Activated CD8-positive, alpha-beta memory T cell treated with anti-CD3 and anti-CD28 coated beads, Interleukin-2, amount 50 U/mL, for 1 hour (primary cell): Measurements from ENCODE around the gene GRHPR.
"Not testable (repeated sequence)": the region's sequence is repeated elsewhere in the genome, so short reads cannot be mapped to it uniquely, and the experiment has no call there.

ENCODE experiments used
- DNase-seq: peaks from one replicate; pipeline ENCODE4 v3.0.0-alpha.2; 2020; ENCODE audit errors: extremely low read depth

Gene GRHPR

DNA sequence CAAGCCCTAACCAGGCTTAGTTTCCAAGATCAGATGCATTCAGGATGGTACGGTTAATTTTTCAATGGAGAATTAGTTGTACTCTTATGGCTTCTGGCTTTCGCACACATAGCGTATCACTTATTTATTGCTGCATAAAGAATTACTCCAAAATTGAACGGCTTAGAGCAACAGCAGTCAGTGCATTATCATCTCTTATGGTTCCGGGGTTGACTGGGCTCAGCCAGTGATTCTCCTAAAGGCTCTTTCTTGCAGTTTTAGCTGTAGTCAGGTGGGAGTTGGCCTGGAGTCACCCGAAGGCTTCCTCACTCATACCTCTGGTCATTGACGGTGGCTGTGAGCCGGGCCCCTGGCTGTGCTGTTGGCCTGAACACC is 595 bp upstream of the GRHPR start:
- no peak for DNase-seq

DNA sequence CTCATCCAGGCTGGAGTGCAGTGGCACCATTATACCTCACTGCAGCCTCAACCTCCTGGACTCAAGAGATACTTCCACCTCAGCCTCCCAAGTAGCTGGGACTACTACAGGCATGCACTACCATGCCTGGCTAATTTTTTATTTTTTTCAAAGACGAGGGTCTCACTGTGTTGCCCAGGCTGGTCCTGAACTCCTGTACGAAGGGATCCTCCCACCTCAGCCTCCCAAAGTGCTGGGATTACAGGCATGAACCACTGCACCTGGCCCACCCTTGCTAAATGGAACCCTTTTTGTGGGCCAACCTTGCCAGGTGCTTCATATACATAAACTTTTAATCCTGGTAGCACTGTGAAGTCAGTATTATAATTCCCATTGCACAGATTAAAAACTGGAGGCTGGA is 1.0 kb downstream of the GRHPR start:
- no peak for DNase-seq

DNA sequence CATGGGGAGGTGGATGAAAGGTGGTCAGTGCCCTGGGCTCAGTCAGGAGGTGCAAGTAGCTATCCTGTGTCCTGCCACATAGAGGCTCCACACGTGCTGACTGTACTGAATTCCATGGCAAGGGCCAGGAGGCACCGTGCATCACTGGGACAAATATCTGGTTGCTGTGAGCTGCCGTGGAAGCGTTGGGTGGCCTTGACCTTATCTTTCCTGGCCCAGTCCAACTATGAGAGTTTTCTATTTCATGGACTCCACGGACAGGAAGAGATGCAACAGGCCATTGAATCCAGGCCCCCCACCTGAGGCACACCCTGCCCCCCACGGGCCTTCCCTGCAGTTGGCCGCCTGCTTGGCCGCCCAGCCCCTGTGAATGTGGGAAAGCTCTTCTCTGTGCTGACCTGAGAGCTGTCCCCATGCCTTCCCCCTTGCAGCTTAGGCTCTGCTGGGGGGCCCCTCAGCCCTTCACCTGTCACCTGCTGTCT is 1.7 kb downstream of the GRHPR start:
- no peak for DNase-seq

DNA sequence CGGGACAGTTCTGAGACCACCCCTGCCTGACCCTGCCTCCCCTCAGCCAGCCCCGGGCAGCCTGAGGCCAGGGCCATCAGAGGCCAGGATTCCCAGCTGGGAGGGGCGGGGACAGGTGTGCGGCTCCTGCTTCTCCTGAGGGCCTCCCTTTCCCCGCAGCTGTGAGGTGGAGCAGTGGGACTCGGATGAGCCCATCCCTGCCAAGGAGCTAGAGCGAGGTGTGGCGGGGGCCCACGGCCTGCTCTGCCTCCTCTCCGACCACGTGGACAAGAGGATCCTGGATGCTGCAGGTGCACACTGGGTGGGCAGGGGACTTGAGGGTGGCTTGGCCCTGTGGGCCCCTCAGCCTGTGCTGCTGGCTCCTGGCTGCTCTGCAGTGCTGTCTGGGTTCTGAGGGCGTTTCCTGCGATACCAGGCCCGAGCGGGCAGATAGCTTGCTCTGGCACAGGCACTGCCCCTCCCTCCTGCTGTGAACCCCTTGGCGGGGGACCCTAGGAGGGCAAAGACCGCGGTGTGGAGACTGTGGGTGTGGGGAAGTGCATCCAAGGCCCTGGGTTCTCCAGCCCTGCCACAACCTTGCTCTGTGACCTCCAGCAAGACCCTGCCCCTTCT is 2.3 kb downstream of the GRHPR start:
- DNase-seq, result no peak

DNA sequence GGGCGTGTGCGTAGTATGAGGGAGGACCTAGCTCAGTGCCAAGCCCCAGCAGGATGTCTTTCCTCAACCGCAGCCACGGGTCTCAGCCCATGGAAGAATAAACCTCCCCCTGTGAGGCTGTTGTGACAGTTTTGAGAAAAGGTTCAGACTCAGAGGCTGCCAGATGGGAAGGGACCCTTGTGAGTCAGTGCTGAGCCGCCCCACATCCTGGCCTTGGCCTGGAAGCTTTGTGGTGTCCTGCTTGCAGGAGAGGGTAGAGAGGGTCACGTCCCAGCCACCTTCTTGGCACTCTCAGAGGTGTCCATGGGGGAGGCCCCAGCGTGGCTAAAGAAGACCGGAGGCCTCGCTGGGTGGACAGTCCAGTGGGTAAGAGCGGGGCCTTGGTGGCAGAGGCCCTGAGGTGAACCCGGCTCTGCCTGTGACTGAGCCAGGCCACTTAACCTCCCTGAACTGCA is 2.8 kb downstream of the GRHPR start:
- no peak for DNase-seq

DNA sequence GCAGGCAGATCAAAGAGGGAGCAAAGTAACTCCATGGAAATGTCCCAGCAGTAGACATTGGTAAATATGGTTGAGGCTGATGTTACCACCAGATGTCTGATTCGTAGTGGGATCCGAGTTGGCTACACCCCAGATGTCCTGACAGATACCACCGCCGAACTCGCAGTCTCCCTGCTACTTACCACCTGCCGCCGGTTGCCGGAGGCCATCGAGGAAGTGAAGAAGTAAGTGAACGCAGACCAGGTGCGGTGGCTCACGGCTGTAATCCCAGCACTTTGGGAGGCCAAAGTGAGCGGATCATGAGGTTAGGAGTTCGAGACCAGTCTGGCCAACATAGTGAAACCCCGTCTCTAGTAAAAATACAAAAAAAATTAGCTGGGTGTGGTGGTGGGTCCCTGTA is 3.9 kb downstream of the GRHPR start:
- DNase-seq, result not testable (repeated sequence)

DNA sequence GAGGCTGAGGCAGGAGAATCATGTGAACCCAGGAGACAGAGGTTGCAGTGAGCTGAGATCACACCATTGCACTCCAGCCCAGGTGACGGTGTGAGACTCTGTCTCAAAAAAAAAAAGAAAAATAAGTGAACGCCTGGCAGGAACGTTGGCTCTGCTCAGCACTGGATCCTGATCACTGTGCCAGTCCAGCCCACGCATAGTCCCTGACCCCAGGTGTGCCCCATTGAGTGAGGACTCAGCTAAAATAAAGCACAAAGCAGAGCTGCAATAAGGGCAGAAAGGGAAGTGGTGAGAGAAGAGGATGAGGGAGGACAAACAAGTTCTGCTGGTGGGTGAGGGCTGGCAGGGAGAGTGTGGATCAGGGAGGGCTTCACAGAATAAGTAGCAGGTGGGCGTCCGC is 4.3 kb downstream of the GRHPR start:
- DNase-seq, result no peak

DNA sequence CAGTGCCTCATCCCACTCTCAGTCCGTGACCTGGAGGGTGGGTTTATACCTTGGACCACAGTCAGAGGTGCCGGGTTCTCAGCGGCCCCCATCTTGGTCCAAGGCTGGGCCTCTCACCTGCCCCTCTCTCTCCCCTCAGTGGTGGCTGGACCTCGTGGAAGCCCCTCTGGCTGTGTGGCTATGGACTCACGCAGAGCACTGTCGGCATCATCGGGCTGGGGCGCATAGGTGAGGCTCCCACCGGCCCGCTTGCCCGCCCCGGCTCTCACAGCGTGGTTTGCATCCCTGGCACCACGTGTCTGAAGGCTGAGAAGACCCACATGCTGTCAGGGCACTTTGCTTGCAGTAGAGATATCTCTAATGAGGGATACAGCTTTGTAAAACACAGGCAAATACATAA is 5.8 kb downstream of the GRHPR start:
- no peak for DNase-seq

DNA sequence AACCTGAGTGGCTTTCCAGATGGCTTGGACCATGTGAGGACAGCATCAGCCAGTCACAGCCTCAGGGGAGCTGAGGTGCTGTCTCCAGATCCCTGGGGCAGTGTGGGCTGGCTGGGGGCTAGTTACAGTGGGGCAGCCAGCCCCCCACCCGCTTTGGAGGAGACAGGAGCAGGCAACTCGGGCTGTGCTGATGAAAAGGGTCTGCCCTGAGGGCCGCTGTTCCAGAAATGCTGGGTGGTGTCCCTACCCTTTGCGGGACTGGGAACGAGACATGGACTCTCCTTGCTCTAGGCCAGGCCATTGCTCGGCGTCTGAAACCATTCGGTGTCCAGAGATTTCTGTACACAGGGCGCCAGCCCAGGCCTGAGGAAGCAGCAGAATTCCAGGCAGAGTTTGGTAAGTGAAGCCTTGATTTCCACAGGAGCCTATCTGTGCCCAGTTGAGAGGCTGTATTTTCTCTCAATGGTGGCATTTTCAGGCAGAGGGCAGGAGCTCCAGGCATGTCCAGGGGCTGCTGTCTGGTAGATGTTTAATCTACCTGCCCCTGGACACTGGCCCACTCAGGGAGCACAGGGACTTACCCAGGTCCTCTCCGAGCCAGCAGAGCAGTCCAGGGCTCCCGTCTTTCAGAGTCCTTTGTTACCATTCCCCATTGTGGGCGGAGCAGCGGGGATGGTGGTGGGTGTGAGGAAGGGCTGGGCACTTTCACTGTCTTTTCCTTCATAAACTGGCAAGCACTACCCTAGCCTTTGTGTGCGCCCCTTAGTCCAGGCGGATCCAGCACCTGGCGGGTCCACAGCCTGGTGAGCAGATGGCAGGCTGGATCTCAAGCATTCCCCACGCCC is 7.2 kb downstream of the GRHPR start:
- DNase-seq, result no peak

DNA sequence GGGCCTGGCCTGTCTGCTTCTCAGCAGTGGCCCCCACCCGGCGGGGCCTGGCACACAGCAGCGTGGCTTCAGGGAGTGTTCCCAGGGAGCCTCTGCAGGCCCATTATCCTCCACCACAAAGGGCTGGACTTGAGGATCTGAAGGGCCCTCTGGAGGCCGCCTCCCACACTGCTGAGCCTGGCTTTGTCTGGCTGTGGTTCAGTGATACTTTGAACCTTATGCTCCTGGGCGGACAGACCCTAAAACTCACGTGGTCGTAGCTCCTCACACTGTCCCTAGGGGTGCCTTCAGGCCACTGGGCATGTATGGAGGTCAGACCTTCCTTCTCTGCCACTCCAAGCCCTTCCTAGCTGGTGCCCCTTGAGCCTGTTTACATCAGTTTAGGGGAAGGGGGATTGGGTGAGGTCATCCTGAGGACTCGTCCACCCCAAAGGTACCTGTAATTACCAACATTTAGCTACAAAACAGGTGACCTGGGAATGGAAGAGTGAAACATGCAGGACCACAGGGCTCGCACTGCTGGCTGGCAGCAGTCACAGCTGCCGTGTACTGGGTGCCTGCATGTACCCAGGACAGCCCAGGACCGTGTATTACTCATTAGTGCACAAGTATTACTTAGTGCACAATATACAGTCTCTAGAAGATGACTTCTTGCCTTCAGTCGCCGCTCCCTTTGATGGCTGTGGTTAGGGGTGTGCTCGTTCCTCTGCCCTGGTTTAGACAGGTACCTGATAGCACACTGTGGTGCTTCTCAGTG is 8.5 kb downstream of the GRHPR start:
- no peak for DNase-seq

DNA sequence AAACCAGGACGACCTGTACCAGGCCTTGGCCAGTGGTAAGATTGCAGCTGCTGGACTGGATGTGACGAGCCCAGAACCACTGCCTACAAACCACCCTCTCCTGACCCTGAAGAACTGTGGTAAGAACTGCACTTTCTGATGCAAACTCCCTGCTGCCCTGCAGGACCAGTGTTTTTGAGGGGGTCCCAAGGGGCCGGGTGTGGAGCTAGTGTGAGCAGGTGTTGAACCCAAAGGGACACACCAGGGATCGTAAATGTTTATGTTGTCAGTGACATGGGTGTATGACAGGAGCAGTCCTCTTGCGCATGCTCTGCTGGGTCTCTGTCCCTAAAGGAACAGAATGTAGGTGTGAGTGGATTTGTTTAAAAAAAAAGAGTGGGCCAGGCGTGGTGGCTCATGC is 9.5 kb downstream of the GRHPR start:
- DNase-seq, result no peak

DNA sequence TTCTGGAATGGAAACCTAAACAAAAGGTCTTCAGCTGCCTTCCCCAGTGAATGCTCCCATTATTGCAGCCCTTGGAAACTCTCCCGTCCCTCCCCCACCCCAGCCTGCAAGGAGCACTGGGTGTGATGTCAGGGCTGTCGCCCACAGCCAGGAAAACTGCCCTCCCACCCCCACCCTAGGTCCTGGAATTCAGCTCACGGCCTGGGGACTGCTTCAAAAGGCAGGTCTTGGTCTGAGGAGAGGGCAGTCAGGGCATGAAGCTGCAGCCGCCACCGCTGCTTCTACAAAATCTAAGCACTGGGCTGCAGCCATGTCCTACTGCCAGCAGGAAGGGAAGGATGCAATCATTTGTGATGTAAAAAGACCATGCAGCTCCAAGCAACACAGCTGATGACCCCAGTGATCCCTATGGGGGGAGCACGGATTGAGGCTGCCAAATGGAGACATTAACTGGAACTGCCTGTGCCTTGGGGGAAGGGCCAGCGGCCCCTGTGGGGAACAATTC is 11.4 kb downstream of the GRHPR start:
- DNase-seq, result no peak

DNA sequence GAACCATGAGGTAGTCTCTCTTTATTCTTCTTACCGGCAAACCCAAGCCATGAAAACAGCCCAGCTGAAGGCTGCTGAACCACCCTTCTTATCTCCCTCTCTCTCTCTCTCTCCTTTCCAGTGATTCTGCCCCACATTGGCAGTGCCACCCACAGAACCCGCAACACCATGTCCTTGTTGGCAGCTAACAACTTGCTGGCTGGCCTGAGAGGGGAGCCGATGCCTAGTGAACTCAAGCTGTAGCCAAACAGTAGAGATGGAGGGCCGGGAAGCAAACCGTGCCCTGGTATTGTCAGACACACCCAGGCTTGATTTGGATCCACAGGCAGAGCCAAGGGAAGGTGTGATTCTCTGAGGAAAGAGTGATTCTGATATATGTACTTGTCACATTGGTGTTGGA is 14.0 kb downstream of the GRHPR start:
- DNase-seq, result no peak

DNA sequence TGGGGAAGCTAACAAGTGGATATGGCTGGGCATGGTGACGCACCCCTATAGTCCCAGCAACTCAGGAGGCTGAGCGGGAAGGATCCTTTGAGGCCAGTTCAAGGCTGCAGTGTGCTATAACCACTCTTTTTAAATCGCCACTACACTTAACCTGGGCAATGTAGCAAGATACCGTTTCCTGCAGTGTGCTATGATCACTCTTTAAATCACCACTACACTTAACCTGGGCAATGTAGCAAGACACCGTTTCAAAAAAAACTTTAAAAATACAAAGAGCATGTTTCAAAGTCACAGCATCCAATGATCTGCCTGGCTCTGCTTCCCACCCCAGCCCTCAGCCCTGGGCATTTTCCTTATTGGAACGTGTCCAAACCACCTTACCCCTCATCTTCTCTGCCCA is 14.5 kb downstream of the GRHPR start:
- no peak for DNase-seq

DNA sequence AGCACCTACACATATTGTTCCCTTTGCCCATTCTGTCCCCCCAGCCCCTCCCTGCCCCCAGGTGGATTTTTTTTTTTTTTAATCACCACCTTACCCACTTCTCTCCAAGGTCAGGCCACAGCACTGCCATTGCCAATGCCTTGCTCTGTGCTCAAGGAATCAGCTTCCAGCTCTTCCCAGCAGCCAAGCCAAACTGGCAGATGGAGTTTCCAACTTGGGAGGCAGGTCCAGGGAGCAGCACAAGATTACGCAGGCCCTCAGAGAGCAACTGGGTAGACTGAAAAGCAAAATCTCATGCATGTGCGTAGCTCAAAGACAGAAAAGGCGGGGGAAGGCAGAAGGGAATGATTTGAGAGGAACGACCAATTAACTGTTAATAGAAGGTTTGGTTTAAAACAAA is 15.1 kb downstream of the GRHPR start:
- DNase-seq, result no peak

DNA sequence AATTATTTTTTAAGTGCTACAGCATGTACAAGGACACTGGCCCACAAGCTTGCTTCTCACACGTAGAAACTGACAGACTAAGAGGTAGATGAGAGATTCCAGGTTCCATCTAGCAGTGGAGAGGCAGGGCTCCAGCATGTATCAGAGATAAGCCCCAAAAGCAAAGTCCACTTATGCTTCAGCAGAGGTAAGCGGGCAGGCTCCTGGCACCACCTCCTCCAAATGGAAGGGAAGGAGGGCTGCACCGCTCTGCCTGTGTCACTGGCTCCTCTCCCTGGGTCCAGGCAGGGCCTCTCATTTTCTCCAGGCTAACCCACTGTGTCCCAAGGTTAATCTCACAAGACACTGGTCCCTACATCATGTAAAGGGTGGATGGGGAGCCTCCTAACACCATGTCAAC is 15.9 kb downstream of the GRHPR start:
- DNase-seq, result no peak

DNA sequence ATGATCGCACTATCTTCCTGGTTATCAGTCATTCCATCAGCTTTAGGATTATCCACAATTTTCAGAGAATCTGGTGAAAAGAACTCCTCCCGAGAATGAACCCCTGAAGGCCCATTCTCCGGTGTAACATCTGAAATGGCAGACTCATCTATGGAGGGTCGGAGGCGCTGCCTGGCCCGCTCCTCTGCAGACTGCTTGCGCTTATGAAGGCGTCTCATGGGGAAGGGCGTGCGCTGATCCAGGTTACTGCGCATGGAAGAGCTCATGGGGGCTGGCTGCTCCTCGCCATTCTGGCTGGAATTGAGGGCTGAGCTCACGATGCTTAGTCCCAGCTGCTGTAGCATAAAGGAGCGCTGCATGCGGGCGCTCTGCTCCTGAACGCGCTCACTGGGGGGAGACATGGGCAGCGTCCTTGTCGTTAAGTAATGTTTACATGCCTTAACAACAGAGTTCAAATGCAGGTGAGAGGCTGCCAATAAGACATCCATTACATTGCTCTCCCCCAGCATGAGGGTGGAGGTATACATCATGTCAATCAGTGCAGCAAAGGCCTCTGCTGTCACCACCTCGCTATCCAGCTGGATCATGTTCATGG is 19.4 kb downstream of the GRHPR start:
- no peak for DNase-seq

DNA sequence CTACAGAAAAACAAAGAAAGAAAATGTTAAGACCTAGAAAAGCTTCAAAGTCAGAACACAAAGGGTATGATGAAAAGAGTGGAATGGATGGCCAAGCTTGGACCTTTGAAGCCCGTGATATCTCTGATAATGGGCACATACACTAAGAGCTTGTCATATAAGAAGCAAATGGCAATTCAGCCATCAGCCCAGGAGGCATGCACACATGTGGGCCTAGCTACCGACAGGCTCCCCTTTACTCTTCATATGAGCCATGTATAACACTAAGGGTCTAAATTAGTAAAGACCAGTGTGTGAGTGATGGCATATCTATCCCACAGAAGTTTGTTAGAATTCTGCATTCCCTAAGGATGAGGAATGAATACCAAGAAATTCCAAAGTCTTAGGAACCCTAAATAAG is 20.1 kb downstream of the GRHPR start:
- no peak for DNase-seq

DNA sequence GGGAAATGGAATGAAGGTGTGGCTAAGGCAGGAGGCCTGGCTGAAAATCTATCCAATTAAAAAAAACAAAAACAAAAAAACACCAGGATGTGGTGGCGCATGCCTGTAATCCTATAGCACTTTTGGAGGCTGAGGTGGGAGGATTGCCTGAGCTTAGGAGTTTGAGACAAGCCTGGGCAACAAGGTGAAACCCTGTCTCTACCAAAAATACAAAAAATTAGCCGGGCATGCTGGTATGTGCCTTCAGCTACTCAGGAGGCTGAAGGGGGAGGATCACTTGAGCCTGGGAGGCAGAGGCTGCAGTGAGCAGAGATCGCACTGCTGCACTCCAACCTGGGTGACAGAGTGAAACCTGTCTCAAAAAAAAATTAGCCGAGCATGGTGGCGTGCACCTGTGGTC is 21.1 kb downstream of the GRHPR start:
- no peak for DNase-seq

DNA sequence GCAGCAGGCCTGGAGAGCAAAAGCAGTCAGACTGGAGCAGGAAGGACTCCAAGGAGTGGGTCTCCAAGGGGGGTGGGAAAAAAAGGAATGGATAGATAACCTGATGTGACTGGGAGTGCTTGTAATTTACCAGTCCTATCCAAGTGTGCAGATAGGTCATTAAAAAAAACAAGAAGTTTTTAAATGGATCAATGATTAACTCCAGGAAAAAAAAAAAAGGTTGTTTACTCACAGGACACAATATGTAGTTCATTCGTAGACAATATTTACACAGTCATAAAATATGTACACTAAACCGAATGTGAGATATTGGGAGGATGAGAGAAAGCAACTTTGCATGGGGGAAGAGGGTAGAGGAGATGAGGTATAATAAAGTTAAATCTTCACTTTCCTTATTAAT is 22.4 kb downstream of the GRHPR start:
- no peak for DNase-seq

DNA sequence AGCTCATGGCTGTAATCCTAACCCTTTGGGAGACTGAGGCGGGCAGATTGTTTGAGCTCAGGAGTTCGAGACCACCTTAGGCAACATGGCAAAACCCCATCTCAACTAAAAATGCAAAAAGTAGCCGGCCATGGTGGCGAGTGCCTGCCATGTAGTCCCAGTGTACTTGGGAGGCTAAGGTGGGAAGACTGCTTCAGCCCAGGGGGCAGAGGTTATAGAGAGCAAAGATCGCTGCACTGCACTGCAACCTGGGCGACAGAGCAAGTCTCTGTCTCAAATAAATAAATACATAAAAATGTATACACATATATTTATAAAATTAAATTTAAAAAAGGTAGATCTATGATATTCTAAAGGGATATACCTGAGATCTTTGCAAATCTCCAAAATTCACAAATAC is 23.3 kb downstream of the GRHPR start:
- DNase-seq, result no peak

DNA sequence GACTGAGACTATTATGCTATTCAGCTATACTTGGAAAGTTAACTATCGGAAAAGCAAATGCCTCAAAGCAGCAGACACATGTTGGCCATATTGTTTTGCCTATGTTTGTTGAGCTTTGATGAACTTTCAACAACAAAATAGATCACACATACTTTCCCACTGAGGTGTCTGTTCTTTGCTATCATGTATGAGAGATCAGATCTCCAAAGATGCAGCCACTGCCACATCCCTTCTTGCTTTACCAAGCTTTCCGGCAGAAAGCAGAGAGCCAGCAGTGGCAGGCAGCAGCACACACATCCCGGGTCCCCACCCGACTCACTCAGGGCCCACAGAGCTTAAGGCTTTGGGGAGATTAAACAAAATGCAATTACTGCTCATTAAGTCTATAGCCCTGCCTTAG is 23.9 kb downstream of the GRHPR start:
- DNase-seq, result no peak
